HG03565 (cell line): ENCODE results near the gene CLNK.
"Not testable (repeated sequence)": the region's sequence is repeated elsewhere in the genome, so short reads cannot be mapped to it uniquely, and the experiment has no call there.

ENCODE experiments used
- ATAC-seq: cut with Tn5 transposase; IDR thresholded peaks from one replicate; pipeline ENCODE4 v1.9.1; 2021; ENCODE audit warnings: mild to moderate bottlenecking, moderate library complexity; ENCODE audit not compliant: unreplicated experiment

Gene CLNK

DNA sequence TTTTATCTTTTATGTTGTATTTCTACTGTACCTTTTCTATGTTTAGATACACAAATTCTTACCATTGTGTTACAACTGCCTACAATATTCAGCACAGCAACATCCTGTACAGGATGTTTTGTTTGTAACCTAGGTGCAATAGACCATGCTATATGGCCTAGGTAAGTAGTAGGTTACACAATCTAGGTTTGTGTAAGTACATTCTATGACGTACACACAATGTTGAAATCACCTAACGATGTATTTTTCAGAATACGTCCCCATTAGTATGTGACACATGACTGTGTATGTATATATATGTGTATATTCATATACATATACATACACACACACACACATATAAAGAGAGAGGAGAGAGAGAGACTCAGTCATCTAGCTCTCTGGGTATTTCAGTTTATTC is 103.5 kb downstream of the CLNK start:
- ATAC-seq = no peak

DNA sequence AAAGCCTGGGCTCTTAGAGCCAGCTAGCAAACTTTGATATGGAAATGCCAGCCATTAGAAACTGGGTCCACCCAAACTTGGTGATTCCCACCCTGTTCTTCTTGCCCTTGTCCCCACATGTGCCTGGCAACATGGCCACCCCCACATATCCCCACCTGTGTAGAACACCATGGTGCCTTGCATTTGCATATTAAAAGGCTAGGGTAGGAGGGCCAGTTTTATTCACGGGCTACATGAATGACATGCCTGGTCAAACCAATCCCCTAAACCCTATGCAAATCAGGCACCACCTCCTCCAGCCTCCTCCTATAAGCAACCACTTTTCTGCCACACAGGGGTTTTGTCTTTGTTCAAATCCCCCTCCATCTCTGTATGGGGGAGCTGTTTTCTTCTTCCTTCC is 104.9 kb downstream of the CLNK start:
- ATAC-seq = no peak

DNA sequence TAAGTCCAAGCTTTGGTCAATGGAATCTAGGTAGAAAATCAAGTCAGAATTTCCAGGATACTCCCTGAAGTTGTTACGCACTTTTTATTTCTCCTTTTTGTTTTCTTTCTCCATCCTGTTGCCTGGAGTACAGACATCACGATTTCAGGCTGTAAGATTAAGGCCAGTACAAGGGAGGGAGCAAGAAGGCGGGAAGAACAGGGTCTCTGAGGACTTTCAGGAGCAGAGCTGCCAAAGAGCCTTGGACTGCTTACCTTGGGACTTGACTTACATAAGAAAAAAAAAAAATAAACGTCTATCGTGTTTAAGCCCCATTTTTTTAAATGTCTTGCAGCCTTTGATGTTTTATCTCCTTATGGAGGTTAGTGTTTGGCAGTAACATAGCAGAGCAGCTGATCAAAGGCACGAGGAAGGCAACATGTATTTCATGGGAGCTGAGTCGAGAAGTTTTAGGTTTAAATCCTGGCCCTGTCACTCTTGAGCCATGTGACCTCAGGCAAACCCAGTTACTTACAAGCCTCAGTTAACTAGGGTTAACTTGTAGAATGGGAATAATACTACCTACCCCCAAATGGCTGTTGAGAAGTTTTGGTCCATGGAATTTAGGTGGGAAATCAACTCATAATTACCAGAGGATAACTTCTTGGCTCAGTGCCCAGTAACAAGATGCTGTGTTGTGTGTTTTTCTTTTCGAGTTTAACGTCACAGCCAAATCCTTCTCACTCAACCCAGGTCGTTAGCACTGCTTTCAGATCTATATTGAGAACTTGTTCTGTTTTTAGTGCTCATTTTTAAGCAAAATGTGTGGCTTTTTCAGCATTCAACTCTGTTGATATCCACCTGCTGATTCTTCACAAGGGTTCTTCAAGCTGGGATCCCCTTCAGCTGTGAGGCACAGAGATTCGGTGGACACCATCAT is 106.8 kb downstream of the CLNK start:
- peak; percentile 65 for ATAC-seq

DNA sequence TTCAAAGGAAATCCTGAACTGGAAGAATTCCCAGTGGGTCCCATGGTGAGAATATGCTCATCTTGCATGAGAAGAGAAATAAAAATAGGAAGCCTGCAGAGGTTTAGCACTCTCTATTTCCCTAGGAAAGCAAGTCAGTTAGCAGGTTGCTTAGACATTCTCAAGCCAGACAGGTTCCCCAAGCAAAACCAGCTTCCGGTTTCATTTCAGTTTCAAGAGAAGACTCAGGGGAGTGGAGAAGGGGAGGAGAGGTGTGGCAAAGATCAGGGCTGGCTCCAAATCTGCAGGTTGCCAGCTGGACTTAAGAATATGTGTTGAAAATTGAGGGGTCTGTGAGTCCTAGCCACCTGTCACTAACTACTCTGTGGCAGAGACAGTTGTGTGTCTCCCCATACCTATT is 107.5 kb downstream of the CLNK start:
- ATAC-seq = peak; percentile 48

DNA sequence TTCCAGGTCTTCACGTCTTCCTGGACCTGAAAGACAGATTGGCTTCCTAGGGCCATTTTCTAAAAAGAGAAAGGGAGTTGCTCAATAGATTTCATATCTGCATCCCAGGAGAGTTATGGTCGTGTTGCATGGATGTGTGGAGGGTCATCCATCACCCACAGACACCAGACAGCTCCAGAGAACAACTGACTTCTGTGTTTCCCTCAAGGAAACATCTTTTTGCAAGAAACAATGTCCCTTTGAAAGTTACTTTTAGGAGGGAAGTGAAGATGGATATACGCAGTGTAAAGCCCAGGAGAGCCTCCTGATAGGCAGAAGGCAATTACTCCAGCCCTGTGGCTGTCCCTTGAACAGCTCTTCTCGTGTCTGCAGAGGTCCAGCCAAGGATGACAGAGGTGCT is 108.3 kb downstream of the CLNK start:
- ATAC-seq = no peak

DNA sequence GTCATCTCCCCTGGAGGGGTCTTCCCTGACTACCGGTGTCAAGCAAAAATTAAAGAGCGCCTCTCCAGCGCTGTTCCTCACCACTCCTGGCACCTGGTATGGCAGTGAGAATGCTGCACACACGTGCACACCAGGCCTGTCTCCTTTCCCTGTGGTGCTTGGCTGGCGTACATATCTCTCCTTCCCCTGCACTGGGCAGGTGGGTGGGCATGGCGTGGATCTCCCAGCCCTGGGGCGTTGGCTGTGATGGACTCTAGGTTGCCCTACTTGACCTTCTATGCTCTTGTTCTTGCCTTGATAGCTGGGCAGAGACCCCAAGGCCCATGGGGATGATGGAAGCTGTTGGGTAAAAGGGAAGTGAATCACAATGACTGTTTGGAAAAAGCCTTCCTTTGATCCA is 109.2 kb downstream of the CLNK start:
- no peak for ATAC-seq

DNA sequence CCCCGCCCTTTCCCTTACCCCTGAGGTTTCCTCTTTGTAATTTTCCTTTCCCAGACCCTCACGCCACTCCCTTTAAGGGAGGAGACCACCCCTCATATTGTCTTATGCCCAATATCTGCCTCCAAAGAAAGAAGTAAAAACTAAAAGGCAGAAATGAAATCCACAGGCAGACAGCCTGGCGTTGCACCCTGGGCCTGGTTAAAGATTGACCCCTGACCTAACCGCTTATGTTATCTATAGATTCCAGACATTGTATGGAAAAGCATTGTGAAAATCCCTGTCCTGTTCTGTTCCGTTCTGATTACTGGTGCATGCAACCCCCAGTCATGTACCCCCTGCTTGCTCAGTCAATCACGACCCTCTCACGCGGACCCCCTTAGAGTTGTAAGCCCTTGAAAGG is 110.0 kb downstream of the CLNK start:
- ATAC-seq = not testable (repeated sequence)

DNA sequence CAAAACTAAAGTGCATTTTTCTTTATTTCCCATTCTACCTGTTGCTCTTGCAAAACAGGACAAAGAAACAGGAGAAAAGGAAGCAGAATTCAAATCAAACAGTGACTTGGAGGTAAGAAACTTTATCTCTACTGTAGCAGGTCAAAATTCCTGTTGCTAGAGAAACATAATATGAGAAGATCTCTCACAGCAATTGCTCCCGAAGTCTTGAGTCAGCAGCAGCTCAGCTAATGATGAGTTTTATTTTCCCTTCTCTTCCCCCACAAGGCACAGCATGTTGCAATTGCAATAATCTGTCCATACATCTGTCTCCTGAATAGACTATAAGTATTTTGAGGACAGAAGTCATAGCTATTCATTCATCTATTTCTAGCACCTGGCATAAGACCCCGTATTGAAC is 112.7 kb downstream of the CLNK start:
- ATAC-seq = no peak

DNA sequence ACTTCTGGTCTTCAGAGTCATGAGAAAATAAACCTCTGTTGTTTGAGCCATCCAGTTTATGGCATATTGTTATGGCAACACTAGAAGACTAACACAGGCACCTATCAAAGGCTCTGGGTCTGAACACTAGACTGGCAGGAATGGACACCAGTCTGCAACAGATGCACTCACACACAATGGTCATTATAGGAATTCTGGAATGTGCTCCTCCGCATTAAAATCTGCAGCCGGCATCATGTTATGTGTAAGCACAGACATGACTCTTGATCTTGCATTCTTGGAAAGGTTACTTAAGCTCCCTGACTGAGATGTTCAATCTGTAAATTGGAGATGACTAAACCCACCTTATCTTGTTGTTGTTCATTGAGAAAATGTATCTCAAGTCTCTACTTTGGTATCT is 115.1 kb downstream of the CLNK start:
- ATAC-seq = no peak

DNA sequence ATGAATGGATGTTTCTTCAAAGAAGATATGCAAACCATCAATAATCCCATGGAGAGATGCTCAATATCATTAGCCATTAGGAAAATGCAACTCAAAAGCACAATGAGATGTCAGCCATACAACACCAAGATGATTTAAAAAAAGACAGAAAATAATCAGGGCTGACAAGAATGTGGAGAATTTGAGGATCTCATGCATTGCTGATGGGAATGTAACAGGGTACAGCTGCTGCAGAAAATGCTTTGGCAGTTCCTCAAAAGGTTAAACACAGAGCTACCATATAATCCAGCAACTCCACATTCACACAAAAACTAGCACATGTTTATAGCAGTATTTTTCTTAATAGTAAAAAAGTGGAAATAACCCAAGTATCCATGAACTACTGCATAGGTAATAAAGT is 116.8 kb downstream of the CLNK start:
- no peak for ATAC-seq

DNA sequence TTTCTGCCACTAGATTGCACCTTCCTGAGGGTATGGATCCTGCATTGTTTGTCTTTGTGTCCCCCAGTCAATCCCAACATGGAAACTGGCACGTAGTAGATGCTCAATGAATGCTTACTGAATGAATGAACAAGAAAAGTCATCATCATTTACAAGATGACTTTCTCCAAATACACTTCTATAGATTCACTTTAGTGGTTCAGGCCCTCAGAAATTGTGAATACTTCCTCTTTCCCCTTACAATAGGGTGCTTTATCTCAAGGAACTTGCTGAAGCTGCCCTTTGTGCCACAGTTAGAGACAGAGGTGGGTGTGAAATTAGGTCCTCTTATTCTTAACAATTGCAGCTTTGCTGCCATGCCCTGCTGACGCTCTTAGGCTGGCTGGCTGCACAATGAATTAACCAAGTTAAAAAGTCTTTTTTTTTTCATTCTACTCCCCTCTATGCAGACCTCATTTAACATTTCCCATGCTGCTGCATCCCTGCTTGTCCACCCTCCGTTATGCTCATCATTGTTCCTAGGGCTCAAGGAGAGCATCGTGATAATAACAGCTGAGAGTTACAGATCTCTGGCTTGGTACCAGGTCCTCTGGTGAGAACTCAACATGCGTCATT is 119.3 kb downstream of the CLNK start:
- no peak for ATAC-seq

DNA sequence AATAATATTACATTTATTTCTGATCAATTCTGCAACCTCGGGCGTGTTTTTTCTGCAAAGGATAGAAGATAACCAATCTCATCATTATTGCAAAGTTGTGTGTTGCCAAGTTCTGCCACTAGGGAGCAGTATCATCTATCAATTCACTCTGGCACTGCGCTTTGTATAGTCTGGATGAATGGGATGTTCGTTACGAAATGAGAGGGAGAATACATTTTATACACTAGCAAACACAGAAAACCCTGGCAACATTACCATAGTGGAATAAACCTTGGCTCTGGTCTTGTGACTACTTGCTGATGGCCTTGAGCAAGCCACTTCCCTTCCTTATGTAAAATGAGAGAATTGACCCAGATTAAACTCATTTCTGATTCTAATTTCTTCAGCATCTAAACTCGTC is 129.9 kb downstream of the CLNK start:
- peak; percentile 81 for ATAC-seq

DNA sequence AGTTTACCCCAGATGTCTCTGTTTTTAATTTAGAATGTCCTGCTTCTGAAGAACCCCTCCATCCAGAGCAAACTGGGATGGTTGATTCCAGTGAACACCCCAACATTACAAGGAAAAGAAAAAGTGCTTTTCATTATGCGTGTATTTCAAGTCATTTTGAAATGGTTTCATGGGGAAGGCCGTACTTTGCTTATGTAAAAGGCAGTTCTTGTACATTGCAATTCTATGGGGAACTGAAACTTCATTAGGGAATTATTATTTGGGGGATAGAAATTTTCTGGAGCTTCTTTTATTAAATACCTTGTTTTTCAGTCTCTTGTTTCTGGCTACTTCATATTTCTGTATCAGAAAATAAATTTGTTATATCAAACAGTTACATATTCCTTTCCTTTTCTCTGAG is 130.4 kb downstream of the CLNK start:
- no peak for ATAC-seq

DNA sequence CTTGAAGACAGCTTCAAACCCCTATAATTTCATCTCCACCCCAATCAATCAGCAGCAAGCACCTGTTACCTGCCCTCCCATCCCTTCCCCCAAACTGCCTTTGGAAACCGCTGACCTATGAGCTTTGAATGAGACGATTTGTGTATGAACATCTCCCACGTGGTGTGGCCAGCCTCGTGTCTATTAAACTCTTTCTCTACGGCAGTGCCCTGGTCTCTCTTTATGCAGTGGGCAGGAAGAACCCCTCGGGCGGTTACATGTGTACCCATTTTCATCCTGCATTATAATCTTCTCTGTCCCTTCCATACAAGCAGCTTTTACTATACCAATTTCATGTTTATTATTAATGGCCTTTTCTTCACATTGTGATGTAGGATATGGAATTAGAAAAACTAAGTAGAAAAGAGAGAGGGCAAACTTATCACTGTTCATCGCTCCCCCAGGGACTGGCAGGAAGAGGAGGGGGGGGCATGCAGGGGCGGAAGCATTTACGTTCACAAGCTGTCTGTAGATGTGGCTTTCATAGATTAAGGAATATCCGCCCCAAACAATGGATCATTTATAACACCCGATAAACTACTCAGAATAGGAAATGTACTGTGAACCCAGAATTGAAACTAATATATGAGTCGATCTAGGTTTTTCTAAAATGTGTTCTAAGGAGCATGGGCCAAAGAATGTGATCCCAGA is 131.8 kb downstream of the CLNK start:
- ATAC-seq = no peak

DNA sequence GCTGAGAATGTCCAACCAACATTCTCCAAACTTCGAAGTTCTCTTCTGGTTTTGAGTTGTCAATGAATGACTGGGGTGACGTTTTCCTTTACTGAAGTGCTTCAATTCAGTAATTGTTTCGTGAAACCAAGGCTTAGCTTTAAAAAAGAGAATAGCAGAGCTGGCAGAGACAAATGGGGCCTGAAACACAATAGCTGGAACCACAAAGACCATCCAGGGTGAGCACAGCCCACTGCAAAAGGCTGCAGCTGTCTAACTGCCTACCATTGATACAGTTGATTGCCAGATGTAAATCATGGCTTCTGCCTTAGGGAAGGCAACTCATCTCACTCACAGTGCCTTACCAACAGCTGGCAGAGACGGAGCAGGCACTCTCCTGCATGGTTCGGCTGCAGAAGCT is 148.7 kb downstream of the CLNK start:
- peak; percentile 43 for ATAC-seq

DNA sequence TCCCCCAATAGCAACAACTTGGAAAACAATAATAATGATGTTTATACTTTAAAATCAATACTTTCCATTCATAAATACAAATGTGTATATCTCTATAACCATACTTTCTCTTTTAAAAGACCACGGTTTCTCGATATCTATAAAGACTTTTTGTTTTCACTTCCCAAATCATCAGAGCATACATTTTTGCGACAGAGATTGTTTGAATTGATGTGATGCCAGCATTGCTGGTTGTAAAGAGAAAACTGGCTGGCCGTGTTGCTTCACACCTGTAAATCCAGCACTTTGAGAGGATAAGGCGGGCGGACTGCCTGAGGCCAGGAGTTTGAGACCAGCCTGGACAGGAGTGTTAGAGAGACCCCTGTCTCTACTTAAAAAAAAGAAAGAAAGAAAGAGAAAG is 149.7 kb downstream of the CLNK start:
- ATAC-seq = no peak

DNA sequence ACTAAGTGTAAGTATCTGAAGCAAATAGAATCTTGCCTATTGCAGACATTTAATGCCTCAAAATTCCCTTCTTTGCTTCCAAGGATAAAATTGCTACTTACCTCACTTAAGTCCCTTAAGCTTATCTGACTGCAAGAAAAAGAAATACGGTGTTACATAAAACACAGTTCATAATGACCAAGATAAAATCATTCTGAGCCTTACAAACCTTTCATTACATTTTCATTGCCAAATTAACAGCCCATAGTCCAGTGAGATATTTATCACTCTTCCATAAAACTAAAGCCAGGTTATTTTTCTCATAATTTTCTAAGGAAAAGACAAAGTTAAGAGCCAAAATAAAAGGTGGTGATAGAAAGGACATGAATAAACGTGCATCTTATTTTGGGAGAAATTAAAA is 152.4 kb downstream of the CLNK start:
- ATAC-seq = no peak

DNA sequence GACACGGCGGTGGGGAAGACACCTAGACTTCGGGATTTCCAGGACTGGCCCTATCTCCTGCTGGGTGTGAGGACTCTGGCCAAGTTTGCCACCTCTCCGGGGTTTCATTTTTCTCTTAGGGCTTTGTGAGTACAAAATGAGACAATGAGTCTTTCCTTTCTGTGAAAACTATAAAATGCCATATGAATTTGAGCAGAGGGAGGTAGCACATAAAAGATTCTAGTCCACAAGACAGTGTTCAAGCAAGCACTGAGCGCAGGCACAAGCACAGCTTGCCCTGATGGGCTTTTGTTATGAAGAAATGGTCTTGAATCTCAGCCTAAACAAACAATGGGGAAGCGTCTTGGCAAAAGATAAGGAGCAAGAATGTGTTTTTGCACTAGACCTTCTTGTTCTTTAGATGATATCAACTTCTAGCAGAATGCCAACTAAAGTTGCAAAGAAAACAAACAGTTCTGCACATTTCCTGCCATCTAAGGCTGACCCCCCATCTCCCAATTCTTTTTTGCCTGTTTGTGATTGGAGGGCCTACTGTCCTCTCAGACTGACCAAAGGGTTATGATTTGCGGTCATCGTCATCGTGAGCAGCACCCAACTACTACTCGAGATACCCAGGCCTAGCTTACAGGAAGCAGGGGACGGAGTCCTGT is 154.3 kb downstream of the CLNK start:
- ATAC-seq = no peak

DNA sequence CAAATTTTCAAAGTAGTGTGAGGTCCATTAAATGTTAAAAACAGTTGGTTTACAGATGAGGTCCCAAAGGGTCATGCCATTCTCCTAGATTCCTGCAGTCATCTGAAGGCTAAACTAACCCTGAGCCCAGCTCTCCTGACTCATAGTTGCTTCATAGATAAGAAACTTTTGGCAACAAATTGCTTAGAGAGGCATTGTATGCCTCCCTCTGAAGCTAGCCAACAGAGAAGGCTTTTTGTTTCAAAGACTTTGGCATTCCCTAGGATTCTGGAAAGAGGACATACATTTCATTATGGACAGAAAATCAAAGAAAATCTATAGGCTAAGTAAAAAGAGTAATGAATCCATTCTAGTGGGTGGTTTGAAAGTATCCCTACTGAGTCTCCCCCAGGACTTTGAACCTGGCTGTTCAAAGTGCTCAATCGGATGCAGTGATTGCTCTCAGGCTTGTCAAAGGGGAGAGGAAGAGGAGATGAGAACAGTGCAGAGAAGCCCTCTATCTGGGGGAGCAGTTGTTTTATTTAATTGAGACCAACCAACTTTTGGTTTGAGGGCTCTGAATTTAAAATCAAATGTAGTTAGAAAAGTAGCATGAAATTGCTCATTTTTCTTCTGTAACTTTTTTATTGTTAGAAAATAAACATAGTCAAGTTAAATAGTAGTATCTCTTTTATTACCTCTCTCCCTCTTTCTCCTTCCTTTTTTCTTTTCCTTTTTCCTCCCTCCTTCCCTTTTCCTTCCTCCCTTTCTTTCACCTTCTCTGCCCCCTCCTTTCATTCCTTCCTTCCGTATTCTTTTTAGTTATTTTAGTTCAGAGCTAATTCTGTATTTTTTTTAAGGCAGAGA is 155.1 kb downstream of the CLNK start:
- no peak for ATAC-seq

DNA sequence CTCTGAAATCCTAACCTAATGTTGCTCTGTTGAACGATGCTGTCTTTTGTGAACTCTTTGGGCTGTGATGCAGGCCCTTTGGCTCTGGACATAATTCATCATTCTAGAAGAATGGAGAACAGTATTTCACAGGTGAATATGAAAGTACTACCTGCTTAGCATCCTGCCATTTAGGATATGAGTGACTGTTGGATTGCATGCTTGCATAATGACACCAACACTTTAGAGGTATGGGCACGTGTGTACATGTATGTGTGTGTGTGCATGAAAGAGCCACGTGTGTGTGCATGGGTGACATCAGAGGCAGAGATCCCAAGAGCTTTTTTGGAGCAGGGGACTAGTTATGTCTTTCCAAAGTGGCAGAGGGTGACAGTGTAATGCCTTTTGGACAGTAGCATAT is 157.1 kb downstream of the CLNK start:
- no peak for ATAC-seq
